K562 (cell line): Measurements from ENCODE around the gene PTRH1. TPM values are rescaled to one million over a fixed set of nuclear protein-coding genes. Genes with fewer than 3 reads are reported as not detected.

Experiments used
- ARHGAP35 ChIP-seq: fragments of 450-650 bp; IDR thresholded peaks from 2 replicates; pipeline ENCODE4 v1.6.1; 2018; ENCODE audit not compliant: partially characterized antibody
- BACH1 ChIP-seq: fragments of 200-800 bp; sonication (Bioruptor generic); IDR thresholded peaks from 2 replicates; pipeline ENCODE4 v1.6.1; 2016; ENCODE audit warnings: missing genetic modification characterization, missing compliant biosample characterization
- CEBPG ChIP-seq, 3 experiments: fragments of 200-800 bp in 1 of 3; sonication (Bioruptor generic) in 1 of 3; sonication (generic) in 1 of 3; formaldehyde crosslinking in 1 of 3; IDR thresholded peaks in 2 of 3; conservative IDR thresholded peaks in 1 of 3; 2 replicates each; pipeline versions ENCODE4 v1.6.1 to v1.8.0; 2016 to 2022; ENCODE audit warnings: missing compliant biosample characterization in 2 of 3, missing genetic modification characterization in 2 of 3, mild to moderate bottlenecking in 1 of 3, missing genetic modification reagents in 1 of 3
- HNRNPK ChIP-seq: fragments of 200-400 bp; formaldehyde crosslinking; IDR thresholded peaks from one replicate; pipeline ENCODE4 v1.6.1; 2018; ENCODE audit warnings: mild to moderate bottlenecking, low read depth, low read length; ENCODE audit not compliant: poor library complexity, severe bottlenecking
- NEUROD1 ChIP-seq: fragments of 150-350 bp; IDR thresholded peaks from 2 replicates; pipeline ENCODE4 v1.6.1; 2014; ENCODE audit warnings: borderline replicate concordance, low read length, low read depth; ENCODE audit not compliant: partially characterized antibody
- NFRKB ChIP-seq: fragments of 450-650 bp; IDR thresholded peaks from 2 replicates; pipeline ENCODE4 v1.6.1; 2016; ENCODE audit warnings: low read depth
- RBFOX2 ChIP-seq: fragments of 200-400 bp; formaldehyde crosslinking; IDR thresholded peaks from 2 replicates; pipeline ENCODE4 v1.6.1; 2017; ENCODE audit warnings: low read depth, mild to moderate bottlenecking, low read length, moderate library complexity
- RHOXF2B ChIP-seq: fragments of 250-450 bp; sonication (Bioruptor Pico); conservative IDR thresholded peaks from 2 replicates; pipeline ENCODE4 v1.5.1; 2021
- SMAD3 ChIP-seq: fragments of 450-650 bp; formaldehyde crosslinking; conservative IDR thresholded peaks from 2 replicates; pipeline ENCODE4 v1.4.0; 2020; ENCODE audit warnings: mild to moderate bottlenecking
- SMARCE1 ChIP-seq: fragments of 450-650 bp; IDR thresholded peaks from 2 replicates; pipeline ENCODE4 v1.7.1; 2016; ENCODE audit warnings: mild to moderate bottlenecking
- STAT5B ChIP-seq: fragments of 250-450 bp; sonication (Bioruptor Pico); IDR thresholded peaks from 2 replicates; pipeline ENCODE4 v1.8.0; 2021; ENCODE audit warnings: mild to moderate bottlenecking, inconsistent platforms
- TCFL5 ChIP-seq: fragments of 250-450 bp; sonication (Bioruptor Pico); conservative IDR thresholded peaks from 2 replicates; pipeline ENCODE4 v1.6.1; 2021; ENCODE audit warnings: mild to moderate bottlenecking, moderate library complexity, matching md5 sums
- TRIM28 ChIP-seq: fragments of 450-650 bp; IDR thresholded peaks from 2 replicates; pipeline ENCODE4 v1.6.1; 2017
- ZNF507 ChIP-seq: conservative IDR thresholded peaks from 2 replicates; pipeline ENCODE4 v1.6.1; 2017; ENCODE audit warnings: missing genetic modification characterization, missing compliant biosample characterization
- ZNF589 ChIP-seq: fragments of 200-800 bp; sonication (Bioruptor generic); IDR thresholded peaks from 2 replicates; pipeline ENCODE4 v1.6.1; 2016; ENCODE audit warnings: low read depth, missing genetic modification characterization, missing compliant biosample characterization
- polyA plus RNA-seq, 8 experiments: library from polyadenylated mRNA; depleted of rRNA in 4 of 8; stranded (reverse) in 5 of 8; unstranded in 3 of 8; fragments of >200 nt; fragmentation: Nextera tagmentation in 2 of 8; fragmentation: Illumina TruSeq in 1 of 8; extraction: Ambion mirVana in 2 of 8; extraction: Trizol in 1 of 8; gene quantifications; 2 replicates each; pipeline versions ENCODE4 v1.2.1 to v1.2.3, GENCODE V29; 2011 to 2014; ENCODE audit warnings: inconsistent platforms in 1 of 8, missing spikeins in 1 of 8
- total RNA-seq, 7 experiments: library from RNA; depleted of rRNA in 6 of 7; stranded (reverse); fragments of >200 nt in 6 of 7; fragmentation: Illumina TruSeq in 2 of 7; extraction: Trizol in 2 of 7; gene quantifications; 2 replicates each; pipeline versions ENCODE4 v1.2.1 to v1.2.3, GENCODE V29; 2011 to 2021; ENCODE audit warnings: low replicate concordance in 1 of 7
- TF ChIP-seq, protein P1 (sequence below), 3 experiments: fragments of 200-800 bp in 1 of 3; fragments of 250-450 bp in 1 of 3; fragments of 450-650 bp in 1 of 3; sonication (Bioruptor Pico) in 1 of 3; sonication (Bioruptor generic) in 1 of 3; formaldehyde crosslinking in 1 of 3; IDR thresholded peaks; 2 replicates each; pipeline versions ENCODE4 v1.6.1 to v1.8.0; 2016 to 2022; ENCODE audit warnings: mild to moderate bottlenecking in 2 of 3, missing genetic modification characterization in 2 of 3, missing compliant biosample characterization in 1 of 3, moderate library complexity in 1 of 3
- TF ChIP-seq, protein P2 (sequence below): fragments of 450-650 bp; formaldehyde crosslinking; IDR thresholded peaks from 2 replicates; pipeline ENCODE4 v1.4.0; 2022; ENCODE audit warnings: mild to moderate bottlenecking, moderate library complexity
- TF ChIP-seq, protein P3 (sequence below): fragments of 250-450 bp; sonication (Bioruptor Pico); IDR thresholded peaks from 2 replicates; pipeline ENCODE4 v1.8.0; 2022; ENCODE audit warnings: inconsistent platforms, mild to moderate bottlenecking, moderate library complexity, borderline replicate concordance
- TF ChIP-seq, protein P4 (sequence below): fragments of 450-650 bp; formaldehyde crosslinking; conservative IDR thresholded peaks from 2 replicates; pipeline ENCODE4 v1.4.0; 2022; ENCODE audit warnings: mild to moderate bottlenecking, missing genetic modification characterization
- TF ChIP-seq, protein P5 (sequence below): sonication (generic); IDR thresholded peaks from 2 replicates; pipeline ENCODE4 v1.6.1; 2016

PTRH1 gene
- total and polyA plus RNA-seq, 9 of the 15 experiments (the other 6 are each of a cell fraction or from before 2014, with no cell fraction given): 0.63 to 43.1 (median 5.7) TPM

DNA sequence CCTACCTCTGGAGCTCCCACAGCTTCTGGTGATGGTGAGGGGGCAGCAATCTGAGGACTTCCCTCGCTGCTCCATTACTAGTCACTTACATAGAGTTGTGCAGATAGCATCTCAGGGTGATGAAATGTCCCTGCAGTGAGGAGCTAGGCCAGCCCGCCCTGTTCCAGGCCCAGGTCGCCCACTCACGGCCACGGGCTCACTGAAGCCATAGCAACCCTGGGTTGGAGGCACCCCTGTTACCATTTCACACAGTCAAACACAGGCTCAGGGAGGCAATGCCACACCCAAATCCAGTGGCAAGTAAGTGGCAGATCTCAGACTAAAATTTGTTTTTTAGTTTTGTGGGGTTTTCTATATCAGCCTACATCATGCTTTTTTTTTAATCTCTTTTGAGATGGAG is 43.4 kb upstream of the PTRH1 start (continued):
- TF ChIP-seq RBFOX2 (0 out of 2 replicates have a peak, but pooled peaks have one; percentile 29), ARHGAP35 (no peak), CEBPG (CRISPR knock-in tag; IDR thresholded peaks at IDR 0.05) (peak; percentile 90), CEBPG (tag; conservative IDR thresholded peaks at IDR 0.05 in 1 of 2, IDR thresholded peaks at IDR 0.05 in 1 of 2) (peak; percentile 85 to 91), TRIM28 (no peak), NFRKB (no peak), STAT5B (CRISPR knock-in tag) (no peak), ZNF507 (tag) (no peak), TCFL5 (no peak), SMAD3 (no peak), RHOXF2B (CRISPR knock-in tag) (no peak), NEUROD1 (peak; percentile 33), SMARCE1 (0 out of 2 replicates have a peak, but pooled peaks have one; percentile 20), ZNF589 (no peak), BACH1 (tag) (peak; percentile 30; the same call in 1 of the 2 replicates), HNRNPK (no peak)
- TF ChIP-seq, protein P1, sequence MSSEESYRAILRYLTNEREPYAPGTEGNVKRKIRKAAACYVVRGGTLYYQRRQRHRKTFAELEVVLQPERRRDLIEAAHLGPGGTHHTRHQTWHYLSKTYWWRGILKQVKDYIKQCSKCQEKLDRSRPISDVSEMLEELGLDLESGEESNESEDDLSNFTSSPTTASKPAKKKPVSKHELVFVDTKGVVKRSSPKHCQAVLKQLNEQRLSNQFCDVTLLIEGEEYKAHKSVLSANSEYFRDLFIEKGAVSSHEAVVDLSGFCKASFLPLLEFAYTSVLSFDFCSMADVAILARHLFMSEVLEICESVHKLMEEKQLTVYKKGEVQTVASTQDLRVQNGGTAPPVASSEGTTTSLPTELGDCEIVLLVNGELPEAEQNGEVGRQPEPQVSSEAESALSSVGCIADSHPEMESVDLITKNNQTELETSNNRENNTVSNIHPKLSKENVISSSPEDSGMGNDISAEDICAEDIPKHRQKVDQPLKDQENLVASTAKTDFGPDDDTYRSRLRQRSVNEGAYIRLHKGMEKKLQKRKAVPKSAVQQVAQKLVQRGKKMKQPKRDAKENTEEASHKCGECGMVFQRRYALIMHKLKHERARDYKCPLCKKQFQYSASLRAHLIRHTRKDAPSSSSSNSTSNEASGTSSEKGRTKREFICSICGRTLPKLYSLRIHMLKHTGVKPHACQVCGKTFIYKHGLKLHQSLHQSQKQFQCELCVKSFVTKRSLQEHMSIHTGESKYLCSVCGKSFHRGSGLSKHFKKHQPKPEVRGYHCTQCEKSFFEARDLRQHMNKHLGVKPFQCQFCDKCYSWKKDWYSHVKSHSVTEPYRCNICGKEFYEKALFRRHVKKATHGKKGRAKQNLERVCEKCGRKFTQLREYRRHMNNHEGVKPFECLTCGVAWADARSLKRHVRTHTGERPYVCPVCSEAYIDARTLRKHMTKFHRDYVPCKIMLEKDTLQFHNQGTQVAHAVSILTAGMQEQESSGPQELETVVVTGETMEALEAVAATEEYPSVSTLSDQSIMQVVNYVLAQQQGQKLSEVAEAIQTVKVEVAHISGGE (CRISPR knock-in tag; IDR thresholded peaks at IDR 0.05): no peak
- TF ChIP-seq, protein P2, sequence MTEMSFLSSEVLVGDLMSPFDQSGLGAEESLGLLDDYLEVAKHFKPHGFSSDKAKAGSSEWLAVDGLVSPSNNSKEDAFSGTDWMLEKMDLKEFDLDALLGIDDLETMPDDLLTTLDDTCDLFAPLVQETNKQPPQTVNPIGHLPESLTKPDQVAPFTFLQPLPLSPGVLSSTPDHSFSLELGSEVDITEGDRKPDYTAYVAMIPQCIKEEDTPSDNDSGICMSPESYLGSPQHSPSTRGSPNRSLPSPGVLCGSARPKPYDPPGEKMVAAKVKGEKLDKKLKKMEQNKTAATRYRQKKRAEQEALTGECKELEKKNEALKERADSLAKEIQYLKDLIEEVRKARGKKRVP: 0 out of 2 replicates have a peak, but pooled peaks have one; percentile 63
- TF ChIP-seq, protein P3, sequence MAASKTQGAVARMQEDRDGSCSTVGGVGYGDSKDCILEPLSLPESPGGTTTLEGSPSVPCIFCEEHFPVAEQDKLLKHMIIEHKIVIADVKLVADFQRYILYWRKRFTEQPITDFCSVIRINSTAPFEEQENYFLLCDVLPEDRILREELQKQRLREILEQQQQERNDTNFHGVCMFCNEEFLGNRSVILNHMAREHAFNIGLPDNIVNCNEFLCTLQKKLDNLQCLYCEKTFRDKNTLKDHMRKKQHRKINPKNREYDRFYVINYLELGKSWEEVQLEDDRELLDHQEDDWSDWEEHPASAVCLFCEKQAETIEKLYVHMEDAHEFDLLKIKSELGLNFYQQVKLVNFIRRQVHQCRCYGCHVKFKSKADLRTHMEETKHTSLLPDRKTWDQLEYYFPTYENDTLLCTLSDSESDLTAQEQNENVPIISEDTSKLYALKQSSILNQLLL (CRISPR knock-in tag): no peak
- TF ChIP-seq, protein P4, sequence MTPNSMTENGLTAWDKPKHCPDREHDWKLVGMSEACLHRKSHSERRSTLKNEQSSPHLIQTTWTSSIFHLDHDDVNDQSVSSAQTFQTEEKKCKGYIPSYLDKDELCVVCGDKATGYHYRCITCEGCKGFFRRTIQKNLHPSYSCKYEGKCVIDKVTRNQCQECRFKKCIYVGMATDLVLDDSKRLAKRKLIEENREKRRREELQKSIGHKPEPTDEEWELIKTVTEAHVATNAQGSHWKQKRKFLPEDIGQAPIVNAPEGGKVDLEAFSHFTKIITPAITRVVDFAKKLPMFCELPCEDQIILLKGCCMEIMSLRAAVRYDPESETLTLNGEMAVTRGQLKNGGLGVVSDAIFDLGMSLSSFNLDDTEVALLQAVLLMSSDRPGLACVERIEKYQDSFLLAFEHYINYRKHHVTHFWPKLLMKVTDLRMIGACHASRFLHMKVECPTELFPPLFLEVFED (CRISPR knock-in tag): no peak
- TF ChIP-seq, protein P5, sequence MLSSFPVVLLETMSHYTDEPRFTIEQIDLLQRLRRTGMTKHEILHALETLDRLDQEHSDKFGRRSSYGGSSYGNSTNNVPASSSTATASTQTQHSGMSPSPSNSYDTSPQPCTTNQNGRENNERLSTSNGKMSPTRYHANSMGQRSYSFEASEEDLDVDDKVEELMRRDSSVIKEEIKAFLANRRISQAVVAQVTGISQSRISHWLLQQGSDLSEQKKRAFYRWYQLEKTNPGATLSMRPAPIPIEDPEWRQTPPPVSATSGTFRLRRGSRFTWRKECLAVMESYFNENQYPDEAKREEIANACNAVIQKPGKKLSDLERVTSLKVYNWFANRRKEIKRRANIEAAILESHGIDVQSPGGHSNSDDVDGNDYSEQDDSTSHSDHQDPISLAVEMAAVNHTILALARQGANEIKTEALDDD: peak; percentile 94
